Mucosa of descending colon (tissue), 3 donors: Measurements from ENCODE around the gene TECR. TPM values are rescaled to one million over a fixed set of nuclear protein-coding genes. Genes with fewer than 3 reads are reported as not detected.
"Not testable (repeated sequence)": the region's sequence is repeated elsewhere in the genome, so short reads cannot be mapped to it uniquely, and the experiment has no call there.

Experiments
- ATAC-seq: fragments of 200-7000 bp; cut with Tn5 transposase; one replicate; pipeline ENCODE4 v1.9.1; 2020; ENCODE audit warnings: mild to moderate bottlenecking, moderate library complexity
- DNase-seq, 3 donors: peaks; one replicate each; pipeline ENCODE4 v3.0.0-alpha.2; 2020
- H3K36me3 ChIP-seq: fragments of 200-600 bp; one replicate; pipeline ENCODE4 v1.8.0; 2021; ENCODE audit warnings: low read depth, mild to moderate bottlenecking
- H3K4me1 ChIP-seq: fragments of 200-600 bp; one replicate; pipeline ENCODE4 v1.8.0; 2021; ENCODE audit warnings: low read depth, mild to moderate bottlenecking
- H3K4me3 ChIP-seq: fragments of 200-600 bp; one replicate; pipeline ENCODE4 v1.8.0; 2021; ENCODE audit warnings: mild to moderate bottlenecking
- H3K9me3 ChIP-seq: fragments of 200-600 bp; one replicate; pipeline ENCODE4 v1.8.0; 2021; ENCODE audit warnings: mild to moderate bottlenecking
- CTCF ChIP-seq: fragments of 200-600 bp; IDR thresholded peaks from one replicate; pipeline ENCODE4 v1.8.0; 2022; ENCODE audit warnings: antibody characterized with exemption, mild to moderate bottlenecking
- intact Hi-C, 2 donors: fragments of 100-400 bp; cut with DNase I in 1 of 2; cut with micrococcal nuclease in 1 of 2; formaldehyde crosslinking; loops; one replicate each; pipeline versions ENCODE4 v1.11.0 to v1.11.1; 2022; cut with DNase I, micrococcal nuclease
- total RNA-seq, 3 donors: library from RNA; stranded (reverse); fragmentation: NEBNext Ultra II Directional in 2 of 3; extraction: Animal tissue kit (Norgen Biotek cat#: 25700) in 2 of 3; gene quantifications; one replicate each; pipeline versions ENCODE4 v1.2.1 to v1.2.4, GENCODE V29; 2021 to 2023
- donor health status: DM: no; HTN: no; CAD: no; lungs with moderate emphysema.
- donor health status: DM: no; HTN: no; CAD: no.
- donor health status: DM: no; HTN: yes; CAD: no.

TECR gene
- total RNA-seq, 3 donors from 2014 or later = 94.4 to 155 (median 141) TPM

- DNase-seq (peak; percentile 93 to 98 (median 96)), ATAC-seq (peak; percentile 88)
- no peak for TF ChIP-seq CTCF
- H3K4me1 ChIP-seq = peaks cover 51% of the 10 kb centered on the region
- no peaks in the 10 kb centered on the region for H3K36me3 ChIP-seq
- intact Hi-C loops = no loop called here
- no peaks in the 10 kb centered on the region for H3K9me3 ChIP-seq
- H3K4me3 ChIP-seq = peak within 1 kb of the TSS; percentile 83
These were observed 33.2 kb upstream of the TECR start, which contains the start of gene GIPC1 for GRCh38 chr19:14496029-14496833. TSS of gene GIPC1 (minus strand) at chr19:14496127. CDS start at chr19:14482976, 13,151 bp downstream.

- intact Hi-C loops = no loop called here
- Histone ChIP-seq H3K36me3 (no peaks in the 10 kb centered on the region), H3K4me1 (peaks cover 50% of the 10 kb centered on the region)
These were observed 32.6 kb upstream of the TECR start for GRCh38 chr19:14496834-14497227.

GRCh38 chr19:14497228-14497921, 32.0 kb upstream of the TECR start:
- DNase-seq = peak; percentile 78 to 83 (median 81)
- peak; percentile 67 for ATAC-seq
- H3K36me3 ChIP-seq = no peaks in the 10 kb centered on the region

More at GRCh38 chr19:14496834-14497227, 32.6 kb upstream of the TECR start:
- TF ChIP-seq CTCF = no peak
- DNase-seq (no peak), ATAC-seq (peak; percentile 2)
- Histone ChIP-seq H3K4me3 (no peak overlapping the region), H3K9me3 (no peaks in the 10 kb centered on the region)

GRCh38 chr19:14502334-14503092, 26.9 kb upstream of the TECR start:
- no peaks in the 10 kb centered on the region for H3K9me3 ChIP-seq
- no peak overlapping the region for H3K4me3 ChIP-seq
- intact Hi-C loops = no loop called here
- TF ChIP-seq CTCF = no peak
- H3K36me3 ChIP-seq = no peaks in the 10 kb centered on the region
- no peak for ATAC-seq
- DNase-seq = no peak
- peaks cover 24% of the 10 kb centered on the region for H3K4me1 ChIP-seq

More at GRCh38 chr19:14497228-14497921, 32.0 kb upstream of the TECR start:
- Histone ChIP-seq H3K9me3 (no peaks in the 10 kb centered on the region), H3K4me1 (peaks cover 47% of the 10 kb centered on the region), H3K4me3 (no peak overlapping the region)
- no peak for TF ChIP-seq CTCF
- intact Hi-C loops = no loop called here

- Histone ChIP-seq H3K36me3 (no peaks in the 10 kb centered on the region), H3K4me3 (no peak overlapping the region)
- no peak for ATAC-seq
These were observed 26.1 kb upstream of the TECR start for GRCh38 chr19:14503285-14503684.

GRCh38 chr19:14504575-14504974, 24.8 kb upstream of the TECR start:
- peaks cover 17% of the 10 kb centered on the region for H3K4me1 ChIP-seq
- intact Hi-C loops, H3K9me3 ChIP-seq, DNase-seq, H3K4me3 ChIP-seq, ATAC-seq, H3K36me3 ChIP-seq: not testable (repeated sequence)

More at GRCh38 chr19:14503285-14503684, 26.1 kb upstream of the TECR start:
- no peaks in the 10 kb centered on the region for H3K9me3 ChIP-seq
- peaks cover 17% of the 10 kb centered on the region for H3K4me1 ChIP-seq
- DNase-seq = no peak
- TF ChIP-seq CTCF = no peak
- intact Hi-C loops = no loop called here
